ENCODE measurements around the gene PEX11G. TPM values are rescaled to one million over a fixed set of nuclear protein-coding genes. Genes with fewer than 3 reads are reported as not detected.

PEX11G gene
- total and polyA plus RNA-seq, 8 donors = 1.5 to 6.8 (median 2.5) TPM

DNA sequence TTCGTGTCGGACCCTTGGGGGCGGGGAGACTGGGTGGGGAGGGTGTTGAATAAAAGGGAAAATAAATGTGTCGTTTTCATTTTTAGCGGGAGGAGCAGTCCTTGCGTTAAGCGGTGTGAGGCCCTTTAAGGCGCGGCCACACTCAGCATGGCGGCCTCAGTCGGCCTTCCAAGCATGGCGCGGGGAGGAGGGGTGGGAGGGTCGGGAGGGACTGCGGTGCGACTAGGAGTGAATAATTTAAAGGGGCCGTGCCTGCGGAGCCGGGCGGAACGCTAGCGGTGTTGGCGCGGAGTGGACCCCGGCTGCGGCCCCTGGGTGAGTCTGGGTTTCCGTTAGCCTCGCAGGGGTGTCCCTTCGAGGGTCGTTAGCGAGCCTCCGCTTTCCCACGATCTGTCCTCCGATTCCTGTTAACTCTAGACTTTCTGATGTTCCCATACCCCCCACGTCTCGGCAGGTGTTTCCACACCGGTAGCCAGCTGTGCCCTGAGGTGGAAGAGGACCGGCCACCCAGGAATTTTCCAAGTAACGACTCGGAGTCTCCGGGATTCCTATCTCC lies 45.2 kb upstream of the PEX11G start:
- H3K4me1 ChIP-seq = peaks cover 0 to 5% (median 0%) of the 10 kb centered on the region in 3 donors
- H3K36me3 ChIP-seq = no peaks in the 10 kb centered on the region
- no peaks in the 10 kb centered on the region for H3K9me3 ChIP-seq
- no peaks in the 10 kb centered on the region for H3K27me3 ChIP-seq
- DNase-seq (peak; percentile 86 to 94 (median 88)), ATAC-seq (peak; percentile 77 to 82 (median 80)), FAIRE-seq (no peak)
- intact Hi-C loops (cut with DNase I) = no loop called here
- peak overlapping the region; percentile 59 to 87 (median 80) for H3K27ac ChIP-seq
- peak overlapping the region; percentile 80 to 95 (median 88) for H3K4me3 ChIP-seq
- no peak for TF ChIP-seq CTCF (IDR thresholded peaks at IDR 0.05)
- 1% methylated on average over 41 of the region's 41 CpGs for WGBS, 2 donors

GRCh38 chr19:7533281-7533885 lies 44.5 kb upstream of the PEX11G start:
- WGBS, 2 donors = 22 to 25% methylated on average over 27 to 30 of the region's 30 CpGs
- H3K9me3 ChIP-seq = no peaks in the 10 kb centered on the region
- peak overlapping the region; percentile 80 to 95 (median 88) for H3K4me3 ChIP-seq
- peak overlapping the region; percentile 49 to 87 (median 72) for H3K27ac ChIP-seq
- FAIRE-seq (no peak), ATAC-seq (peak; percentile 2 to 9 (median 8)), DNase-seq (peak in 5 of 6 donors; percentile 65 to 83 (median 78))
- intact Hi-C loops (cut with DNase I) = no loop called here
- no peak for TF ChIP-seq CTCF (IDR thresholded peaks at IDR 0.05)
- H3K4me1 ChIP-seq = peaks cover 0 to 5% (median 0%) of the 10 kb centered on the region in 3 donors
- no peaks in the 10 kb centered on the region for H3K27me3 ChIP-seq
- H3K36me3 ChIP-seq = no peaks in the 10 kb centered on the region

- Histone ChIP-seq H3K27me3 (no peaks in the 10 kb centered on the region), H3K4me1 (no peaks in the 10 kb centered on the region), H3K27ac (no peak overlapping the region), H3K4me3 (no peak overlapping the region), H3K36me3 (no peaks in the 10 kb centered on the region), H3K9me3 (no peaks in the 10 kb centered on the region)
- TF ChIP-seq CTCF (IDR thresholded peaks at IDR 0.05) = no peak
- FAIRE-seq (no peak), DNase-seq (no peak), ATAC-seq (no peak)
- intact Hi-C loops (cut with DNase I) = no loop called here
- 93 to 94% methylated on average over 33 of the region's 33 CpGs for WGBS, 2 donors
These were observed 41.0 kb upstream of the PEX11G start for GRCh38 chr19:7529610-7530490.

- no peaks in the 10 kb centered on the region for H3K36me3 ChIP-seq
- intact Hi-C loops (cut with DNase I) = no loop called here
- WGBS, 2 donors = 81% methylated on average over 15 of the region's 15 CpGs
These were observed 40.4 kb upstream of the PEX11G start for GRCh38 chr19:7529246-7529600.

More at GRCh38 chr19:7529246-7529600, 40.4 kb upstream of the PEX11G start:
- DNase-seq (peak in 1 of 6 donors; percentile 47), ATAC-seq (no peak), FAIRE-seq (no peak)
- Histone ChIP-seq H3K27ac (no peak overlapping the region), H3K4me3 (no peak overlapping the region), H3K9me3 (no peaks in the 10 kb centered on the region), H3K4me1 (no peaks in the 10 kb centered on the region), H3K27me3 (no peaks in the 10 kb centered on the region)
- TF ChIP-seq CTCF (IDR thresholded peaks at IDR 0.05) = no peak

All from pancreas (tissue), 10 donors.